Neural cell (in vitro differentiated cells): ENCODE results near the gene ADAMTS2. TPM values are rescaled to one million over a fixed set of nuclear protein-coding genes. Genes with fewer than 3 reads are reported as not detected.

Experiments
- H2AFZ ChIP-seq: fragments of 200-600, 300-800 bp; sonication (generic), shearing (Covaris generic); 2 replicates; pipeline ENCODE4 v1.6.0; 2014; ENCODE audit warnings: low read depth, mild to moderate bottlenecking, antibody characterized with exemption, low read length, moderate library complexity
- H3F3A ChIP-seq: fragments of 200-600 bp; shearing (Covaris generic); 2 replicates; pipeline ENCODE4 v1.6.1; 2016; ENCODE audit warnings: mild to moderate bottlenecking, moderate library complexity, mixed read lengths, antibody characterized with exemption, low read length; ENCODE audit not compliant: insufficient read depth, poor library complexity, severe bottlenecking
- H3K27ac ChIP-seq: fragments of 200-600, 300-800 bp; sonication (generic), shearing (Covaris generic); 2 replicates; pipeline ENCODE4 v1.5.1; 2014; ENCODE audit warnings: mild to moderate bottlenecking, low read length, moderate library complexity
- H3K27me3 ChIP-seq: fragments of 300-800, 200-600 bp; sonication (generic), shearing (Covaris generic); 2 replicates; pipeline ENCODE4 v1.6.0; 2014; ENCODE audit warnings: mild to moderate bottlenecking, low read depth, low read length, moderate library complexity; ENCODE audit not compliant: insufficient read depth
- H3K36me3 ChIP-seq: fragments of 300-800, 200-600 bp; sonication (generic), shearing (Covaris generic); 2 replicates; pipeline ENCODE4 v1.5.1; 2014; ENCODE audit warnings: mild to moderate bottlenecking, antibody characterized with exemption, low read length, moderate library complexity; ENCODE audit not compliant: insufficient read depth
- H3K4me2 ChIP-seq: fragments of 300-800, 200-600 bp; sonication (generic), shearing (Covaris generic); 2 replicates; pipeline ENCODE4 v1.6.0; 2014; ENCODE audit warnings: mild to moderate bottlenecking, low read length
- H3K4me3 ChIP-seq: fragments of 300-800, 200-600 bp; sonication (generic), shearing (Covaris generic); 2 replicates; pipeline ENCODE4 v1.5.1; 2014; ENCODE audit warnings: mild to moderate bottlenecking, low read length, moderate library complexity
- H3K79me2 ChIP-seq: fragments of 200-600 bp; shearing (Covaris generic); replicated peaks from 2 replicates; pipeline ENCODE4 v1.6.0; 2014; ENCODE audit warnings: mild to moderate bottlenecking, low read length, moderate library complexity; ENCODE audit not compliant: insufficient read depth
- H3K9ac ChIP-seq: fragments of 300-800, 200-600 bp; sonication (generic), shearing (Covaris generic); 2 replicates; pipeline ENCODE4 v1.6.1; 2016; ENCODE audit warnings: mild to moderate bottlenecking, low read length, mixed read lengths
- H3K9me2 ChIP-seq: fragments of 200-600 bp; shearing (Covaris generic); 2 replicates; pipeline ENCODE4 v1.6.1; 2016; ENCODE audit warnings: mild to moderate bottlenecking, low read length, mixed read lengths; ENCODE audit not compliant: insufficient read depth
- H3K9me3 ChIP-seq: fragments of 200-600, 300-800 bp; sonication (generic), shearing (Covaris generic); 2 replicates; pipeline ENCODE4 v1.6.1; 2016; ENCODE audit warnings: mild to moderate bottlenecking, mixed run types, low read length, moderate library complexity, mixed read lengths
- H4K20me1 ChIP-seq: fragments of 200-600 bp; shearing (Covaris generic); 2 replicates; pipeline ENCODE4 v1.6.1; 2016; ENCODE audit warnings: mild to moderate bottlenecking, mixed run types; ENCODE audit not compliant: insufficient read depth
- CTCF ChIP-seq: fragments of 450-650 bp; IDR thresholded peaks from 2 replicates; pipeline ENCODE4 v1.5.1; 2014; ENCODE audit warnings: antibody characterized with exemption, mild to moderate bottlenecking, moderate library complexity; ENCODE audit not compliant: poor library complexity, severe bottlenecking
- EP300 ChIP-seq: fragments of 450-650 bp; conservative IDR thresholded peaks from 2 replicates; pipeline ENCODE4 v1.6.1; 2014; ENCODE audit warnings: antibody characterized with exemption, mild to moderate bottlenecking, moderate library complexity; ENCODE audit not compliant: poor library complexity, severe bottlenecking
- EZH2 ChIP-seq: fragments of 200-600, 300-800 bp; shearing (Covaris generic), sonication (generic); IDR thresholded peaks from 2 replicates; pipeline ENCODE4 v1.6.1; 2014; ENCODE audit warnings: antibody characterized with exemption, low read length, borderline replicate concordance, mild to moderate bottlenecking; ENCODE audit not compliant: insufficient read depth, poor library complexity, severe bottlenecking
- MXI1 ChIP-seq: fragments of 450-650 bp; conservative IDR thresholded peaks from 2 replicates; pipeline ENCODE4 v1.6.1; 2014; ENCODE audit warnings: antibody characterized with exemption, mild to moderate bottlenecking; ENCODE audit not compliant: poor library complexity, severe bottlenecking
- POLR2AphosphoS5 ChIP-seq: IDR thresholded peaks from 2 replicates; pipeline ENCODE4 v1.6.1; 2012
- RAD21 ChIP-seq: fragments of 450-650 bp; conservative IDR thresholded peaks from 2 replicates; pipeline ENCODE4 v1.6.1; 2014; ENCODE audit warnings: antibody characterized with exemption, mild to moderate bottlenecking, moderate library complexity
- REST ChIP-seq: IDR thresholded peaks from 2 replicates; pipeline ENCODE4 v1.6.1; 2012; ENCODE audit warnings: borderline replicate concordance
- SMC3 ChIP-seq: fragments of 450-650 bp; conservative IDR thresholded peaks from 2 replicates; pipeline ENCODE4 v1.6.1; 2014; ENCODE audit warnings: antibody characterized with exemption, mild to moderate bottlenecking, moderate library complexity; ENCODE audit not compliant: poor library complexity
- TAF1 ChIP-seq: IDR thresholded peaks from 2 replicates; pipeline ENCODE4 v1.6.1; 2012; ENCODE audit warnings: low read depth
- polyA plus RNA-seq: library from polyadenylated mRNA; depleted of rRNA; stranded (reverse); fragments of >200 nt; gene quantifications from 2 replicates; pipeline ENCODE4 v1.2.3, GENCODE V29; 2014

The ADAMTS2 gene
- polyA plus RNA-seq, 1 donor from 2014 or later, result 0.61 TPM

GRCh38 chr5:179275941-179276837 is 69.1 kb downstream of the ADAMTS2 start:
- H3F3A ChIP-seq, result no peaks in the 10 kb centered on the region
- no peaks in the 10 kb centered on the region for H3K9me3 ChIP-seq
- H4K20me1 ChIP-seq, result no peaks in the 10 kb centered on the region
- no peaks in the 10 kb centered on the region for H3K27me3 ChIP-seq
- no peak overlapping the region for H2AFZ ChIP-seq
- H3K36me3 ChIP-seq, result no peaks in the 10 kb centered on the region
- no peak overlapping the region for H3K27ac ChIP-seq
- H3K79me2 ChIP-seq, result no peaks in the 10 kb centered on the region
- no peak overlapping the region for H3K4me2 ChIP-seq
- TF ChIP-seq REST (no peak), EZH2 (no peak), SMC3 (no peak)
- no peak overlapping the region for H3K4me3 ChIP-seq
- no peak overlapping the region for H3K9ac ChIP-seq
- H3K9me2 ChIP-seq, result no peaks in the 10 kb centered on the region

GRCh38 chr5:179275381-179275878 is 69.8 kb downstream of the ADAMTS2 start:
- no peaks in the 10 kb centered on the region for H3K36me3 ChIP-seq
- H3K4me3 ChIP-seq, result no peak overlapping the region
- H3K27ac ChIP-seq, result no peak overlapping the region
- TF ChIP-seq POLR2AphosphoS5 (no peak), EP300 (no peak), TAF1 (no peak)
- H3K4me2 ChIP-seq, result no peak overlapping the region
- no peaks in the 10 kb centered on the region for H3K79me2 ChIP-seq
- H4K20me1 ChIP-seq, result no peaks in the 10 kb centered on the region
- H3F3A ChIP-seq, result no peaks in the 10 kb centered on the region
- no peak overlapping the region for H2AFZ ChIP-seq
- no peaks in the 10 kb centered on the region for H3K9me3 ChIP-seq
- no peak overlapping the region for H3K9ac ChIP-seq
- no peaks in the 10 kb centered on the region for H3K27me3 ChIP-seq
- no peaks in the 10 kb centered on the region for H3K9me2 ChIP-seq

GRCh38 chr5:179274321-179275315 is 70.6 kb downstream of the ADAMTS2 start:
- H3K9me3 ChIP-seq, result no peaks in the 10 kb centered on the region
- no peaks in the 10 kb centered on the region for H3K36me3 ChIP-seq
- H3K27ac ChIP-seq, result no peak overlapping the region
- H3K4me3 ChIP-seq, result no peak overlapping the region
- H3K79me2 ChIP-seq, result no peaks in the 10 kb centered on the region
- H3F3A ChIP-seq, result no peaks in the 10 kb centered on the region
- no peak overlapping the region for H3K4me2 ChIP-seq
- no peak overlapping the region for H2AFZ ChIP-seq
- no peaks in the 10 kb centered on the region for H4K20me1 ChIP-seq
- TF ChIP-seq EZH2 (no peak), MXI1 (no peak), TAF1 (no peak), POLR2AphosphoS5 (no peak), RAD21 (no peak), SMC3 (no peak), CTCF (no peak), REST (no peak), EP300 (no peak)
- no peaks in the 10 kb centered on the region for H3K9me2 ChIP-seq
- H3K9ac ChIP-seq, result no peak overlapping the region
- H3K27me3 ChIP-seq, result no peaks in the 10 kb centered on the region
